Measurements from ENCODE around the gene RPE.

RPE gene

GRCh38 chr2:210049831-210050230, 47.4 kb downstream of the RPE start:
- H3K27ac ChIP-seq (ENCODE audit: low read length), result no peak overlapping the region
- H3K4me3 ChIP-seq (ENCODE audit: low read length), result no peak overlapping the region
- no peak overlapping the region for H3K9ac ChIP-seq (ENCODE audit: low read depth, low read length)
- H3K4me1 ChIP-seq (ENCODE audit: insufficient read depth, low read length), result no peaks in the 10 kb centered on the region
- no peaks in the 10 kb centered on the region for H3K36me3 ChIP-seq (ENCODE audit: insufficient read depth, low read depth, low read length)
- no peaks in the 10 kb centered on the region for H3K27me3 ChIP-seq (ENCODE audit: insufficient read depth, low read length)
- H3K9me3 ChIP-seq (ENCODE audit: insufficient read depth, low read depth, low read length), result peaks cover 9% of the 10 kb centered on the region; the same call in 1 of the 2 replicates

- Histone ChIP-seq H3K27me3 (ENCODE audit: insufficient read depth, low read length) (no peaks in the 10 kb centered on the region), H3K4me3 (ENCODE audit: low read length) (no peak overlapping the region), H3K4me1 (ENCODE audit: insufficient read depth, low read length) (no peaks in the 10 kb centered on the region), H3K9me3 (ENCODE audit: insufficient read depth, low read depth, low read length) (peaks cover 20% of the 10 kb centered on the region), H3K36me3 (ENCODE audit: insufficient read depth, low read depth, low read length) (no peaks in the 10 kb centered on the region; the same call in 1 of the 2 replicates), H3K9ac (ENCODE audit: low read depth, low read length) (no peak overlapping the region), H3K27ac (ENCODE audit: low read length) (no peak overlapping the region)
These were observed 48.4 kb downstream of the RPE start for GRCh38 chr2:210050885-210051284.

- no peaks in the 10 kb centered on the region for H3K27me3 ChIP-seq (ENCODE audit: insufficient read depth, low read length)
- peaks cover 20% of the 10 kb centered on the region for H3K9me3 ChIP-seq (ENCODE audit: insufficient read depth, low read depth, low read length)
- H3K9ac ChIP-seq (ENCODE audit: low read depth, low read length), result no peak overlapping the region
- H3K4me1 ChIP-seq (ENCODE audit: insufficient read depth, low read length), result no peaks in the 10 kb centered on the region
- H3K4me3 ChIP-seq (ENCODE audit: low read length), result no peak overlapping the region
- H3K36me3 ChIP-seq (ENCODE audit: insufficient read depth, low read depth, low read length), result no peaks in the 10 kb centered on the region; the same call in 1 of the 2 replicates
- no peak overlapping the region for H3K27ac ChIP-seq (ENCODE audit: low read length)
These were observed 52.3 kb downstream of the RPE start for GRCh38 chr2:210054696-210055095.

- no peaks in the 10 kb centered on the region for H3K4me1 ChIP-seq (ENCODE audit: insufficient read depth, low read length)
- no peaks in the 10 kb centered on the region for H3K27me3 ChIP-seq (ENCODE audit: insufficient read depth, low read length)
- peaks cover 20% of the 10 kb centered on the region for H3K9me3 ChIP-seq (ENCODE audit: insufficient read depth, low read depth, low read length)
- H3K27ac ChIP-seq (ENCODE audit: low read length), result no peak overlapping the region
- no peaks in the 10 kb centered on the region; the same call in 1 of the 2 replicates for H3K36me3 ChIP-seq (ENCODE audit: insufficient read depth, low read depth, low read length)
- H3K9ac ChIP-seq (ENCODE audit: low read depth, low read length), result no peak overlapping the region
- no peak overlapping the region for H3K4me3 ChIP-seq (ENCODE audit: low read length)
These were observed 53.4 kb downstream of the RPE start for GRCh38 chr2:210055825-210056224.

GRCh38 chr2:210063306-210063705, 60.9 kb downstream of the RPE start:
- Histone ChIP-seq H3K9ac (ENCODE audit: low read depth, low read length) (no peak overlapping the region), H3K4me1 (ENCODE audit: insufficient read depth, low read length) (no peaks in the 10 kb centered on the region), H3K27ac (ENCODE audit: low read length) (no peak overlapping the region), H3K36me3 (ENCODE audit: insufficient read depth, low read depth, low read length) (no peaks in the 10 kb centered on the region), H3K9me3 (ENCODE audit: insufficient read depth, low read depth, low read length) (no peaks in the 10 kb centered on the region), H3K27me3 (ENCODE audit: insufficient read depth, low read length) (no peaks in the 10 kb centered on the region), H3K4me3 (ENCODE audit: low read length) (no peak overlapping the region)
